Adrenal gland (tissue), 12 donors: ENCODE measurements around the gene PSAPL1. TPM values are rescaled to one million over a fixed set of nuclear protein-coding genes. Genes with fewer than 3 reads are reported as not detected.

Experiments
- DNase-seq, 7 donors: peaks; one replicate each; pipeline ENCODE4 v3.0.0-alpha.2; 2019 to 2020
- H3K27ac ChIP-seq, 5 donors: fragments of 200-600 bp; sonication (generic) in 4 of 5; 1 replicate in 3 of 5; 2 replicates in 2 of 5; pipeline versions ENCODE4 v1.5.1 to v1.8.0; 2016 to 2020; ENCODE audit warnings: mild to moderate bottlenecking in 1 of 5
- H3K27me3 ChIP-seq: fragments of 200-600 bp; 2 replicates; pipeline ENCODE4 v1.8.0; 2021
- H3K36me3 ChIP-seq, 2 donors: fragments of 200-600 bp; replicated peaks in 1 of 2; 1 replicate in 1 of 2; 2 replicates in 1 of 2; pipeline versions ENCODE4 v1.5.1 to v1.8.0; 2018 to 2022
- H3K4me1 ChIP-seq, 2 donors: fragments of 200-600 bp; replicated peaks in 1 of 2; 1 replicate in 1 of 2; 2 replicates in 1 of 2; pipeline versions ENCODE4 v1.5.1 to v1.8.0; 2018 to 2021
- H3K4me3 ChIP-seq, 4 donors: fragments of 200-600 bp; sonication (generic) in 3 of 4; one replicate each; pipeline ENCODE4 v1.5.1; 2016 to 2018
- H3K9me3 ChIP-seq, 3 donors: fragments of 200-600 bp; sonication (generic) in 1 of 3; replicated peaks in 1 of 3; 1 replicate in 2 of 3; 2 replicates in 1 of 3; pipeline versions ENCODE4 v1.5.1 to v1.8.0; 2016 to 2021
- POLR2A ChIP-seq, 2 donors: fragments of 450-650 bp; IDR thresholded peaks; one replicate each; pipeline ENCODE4 v1.6.1; 2017; ENCODE audit warnings: antibody characterized with exemption in 2 of 2, mild to moderate bottlenecking in 2 of 2, moderate library complexity in 1 of 2
- WGBS, 4 donors: extraction: QIAGEN DNeasy Blood & Tissue Kit in 2 of 4; methylation state at CpG; one replicate each; pipeline versions ENCODE4 v1.1.5 to v1.1.7; 2013 to 2017; 5-methylcytosine and 5-hydroxymethylcytosine counted together
- intact Hi-C, 2 donors: fragments of 100-400 bp; cut with DNase I; formaldehyde crosslinking; loops; one replicate each; pipeline versions ENCODE4 v1.14.1 to v1.15.0; 2022 to 2023
- polyA plus RNA-seq, 3 donors: library from polyadenylated mRNA; stranded (reverse); fragments of 200-250 nt in 2 of 3; fragments of 350-450 nt in 1 of 3; fragmentation: Illumina TruSeq in 1 of 3; extraction: RNeasy Lipid Tissue Mini Kit (QIAGEN cat#74804) in 1 of 3; gene quantifications; one replicate each; pipeline ENCODE4 v1.2.3, GENCODE V29; 2013 to 2014
- total RNA-seq, 9 donors: library from RNA; depleted of rRNA in 4 of 9; stranded (reverse); fragments of >200 nt in 4 of 9; fragments of 120-200 nt in 1 of 9; fragmentation: NEBNext Ultra II Directional in 1 of 9; extraction: Animal tissue kit (Norgen Biotek cat#: 25700) in 1 of 9; gene quantifications; one replicate each; pipeline versions ENCODE4 v1.1.0 to v1.2.4, GENCODE V29; 2013 to 2023
- TF ChIP-seq, protein P1 (sequence below), 6 experiments: fragments of 450-650 bp in 4 of 6; fragments of 200-600 bp in 2 of 6; sonication (generic) in 1 of 6; IDR thresholded peaks; 1 replicate in 5 of 6; 2 replicates in 1 of 6; pipeline versions ENCODE4 v1.5.1 to v1.8.0; 2016 to 2021; ENCODE audit warnings: antibody characterized with exemption in 6 of 6, mild to moderate bottlenecking in 2 of 6, moderate library complexity in 1 of 6
- donor health status: healthy with polysubstance abuse.
- donor health status: Bipolar disorder and iron deficiency.
- donor health status: DM: yes; HTN: yes; CAD: no.
- donor health status: DM: no; HTN: no; CAD: no.
- donor health status: DM: no; HTN: no; CAD: no.
- donor health status: DM: yes; HTN: yes; CAD: no.

PSAPL1 gene
- total and polyA plus RNA-seq, 12 donors, result 0.03 to 0.08 TPM; not detected in 10

DNA sequence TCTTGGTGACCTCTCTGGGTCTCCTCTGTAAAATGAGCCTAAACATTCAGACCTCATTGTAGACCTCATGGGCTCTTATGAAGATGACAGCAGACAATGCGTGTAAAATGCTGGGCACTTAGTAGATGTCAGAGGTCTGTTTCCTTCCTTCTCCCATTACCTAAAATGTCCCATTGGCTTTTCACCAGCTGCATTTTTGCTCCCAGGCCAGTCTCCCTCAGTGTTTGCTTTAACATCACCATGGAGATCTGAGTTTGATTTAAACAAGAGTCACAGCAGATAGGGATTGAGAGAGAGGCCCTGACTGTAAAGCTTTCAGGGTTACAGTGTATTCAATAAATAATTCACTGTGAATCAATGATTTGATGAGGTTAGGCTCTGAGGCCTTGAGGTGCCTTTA lies 24.3 kb downstream of the PSAPL1 start:
- Histone ChIP-seq H3K36me3 (no peaks in the 10 kb centered on the region), H3K4me1 (no peaks in the 10 kb centered on the region), H3K27me3 (no peaks in the 10 kb centered on the region), H3K9me3 (peaks cover 0 to 4% (median 0%) of the 10 kb centered on the region in 3 donors), H3K4me3 (no peak overlapping the region), H3K27ac (no peak overlapping the region)
- intact Hi-C loops, result no loop called here
- peak in 1 of 7 donors; percentile 3 for DNase-seq
- TF ChIP-seq, protein P1, sequence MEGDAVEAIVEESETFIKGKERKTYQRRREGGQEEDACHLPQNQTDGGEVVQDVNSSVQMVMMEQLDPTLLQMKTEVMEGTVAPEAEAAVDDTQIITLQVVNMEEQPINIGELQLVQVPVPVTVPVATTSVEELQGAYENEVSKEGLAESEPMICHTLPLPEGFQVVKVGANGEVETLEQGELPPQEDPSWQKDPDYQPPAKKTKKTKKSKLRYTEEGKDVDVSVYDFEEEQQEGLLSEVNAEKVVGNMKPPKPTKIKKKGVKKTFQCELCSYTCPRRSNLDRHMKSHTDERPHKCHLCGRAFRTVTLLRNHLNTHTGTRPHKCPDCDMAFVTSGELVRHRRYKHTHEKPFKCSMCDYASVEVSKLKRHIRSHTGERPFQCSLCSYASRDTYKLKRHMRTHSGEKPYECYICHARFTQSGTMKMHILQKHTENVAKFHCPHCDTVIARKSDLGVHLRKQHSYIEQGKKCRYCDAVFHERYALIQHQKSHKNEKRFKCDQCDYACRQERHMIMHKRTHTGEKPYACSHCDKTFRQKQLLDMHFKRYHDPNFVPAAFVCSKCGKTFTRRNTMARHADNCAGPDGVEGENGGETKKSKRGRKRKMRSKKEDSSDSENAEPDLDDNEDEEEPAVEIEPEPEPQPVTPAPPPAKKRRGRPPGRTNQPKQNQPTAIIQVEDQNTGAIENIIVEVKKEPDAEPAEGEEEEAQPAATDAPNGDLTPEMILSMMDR (IDR thresholded peaks at IDR 0.05), result no peak
- TF ChIP-seq POLR2A (IDR thresholded peaks at IDR 0.05), result no peak
- 59 to 64% (median 60%) methylated on average over 1 of the region's 1 CpG for WGBS, 4 donors

DNA sequence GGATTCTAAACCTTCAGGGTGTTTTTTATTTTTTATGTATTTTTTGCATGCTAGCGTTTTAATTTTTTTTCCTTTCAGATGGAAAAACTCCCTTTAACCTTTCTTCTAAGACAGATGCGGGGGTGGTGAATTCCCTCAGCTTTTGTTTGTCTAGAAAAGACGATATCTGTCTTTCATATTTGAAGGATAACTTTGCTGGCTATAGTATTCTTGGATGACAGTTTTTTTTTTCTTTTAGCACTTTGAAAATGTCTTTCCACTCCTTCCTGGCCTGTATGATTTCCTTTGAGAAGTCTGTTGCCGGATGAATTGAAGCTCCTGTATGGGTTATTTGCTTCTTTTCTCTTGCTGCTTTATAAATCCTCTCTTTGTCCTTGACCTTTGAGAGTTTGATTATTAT lies 26.6 kb downstream of the PSAPL1 start:
- peaks cover 0 to 4% (median 0%) of the 10 kb centered on the region in 3 donors for H3K9me3 ChIP-seq
- WGBS, 4 donors, result 84 to 87% (median 85%) methylated on average over 4 of the region's 4 CpGs
- no peaks in the 10 kb centered on the region for H3K36me3 ChIP-seq
- H3K27me3 ChIP-seq, result no peaks in the 10 kb centered on the region
- TF ChIP-seq, protein P1 (IDR thresholded peaks at IDR 0.05), result no peak
- no peak for TF ChIP-seq POLR2A (IDR thresholded peaks at IDR 0.05)
- DNase-seq, result peak in 1 of 7 donors; percentile 0
- H3K27ac ChIP-seq, result no peak overlapping the region
- no peak overlapping the region for H3K4me3 ChIP-seq
- intact Hi-C loops, result no loop called here
- H3K4me1 ChIP-seq, result no peaks in the 10 kb centered on the region

DNA sequence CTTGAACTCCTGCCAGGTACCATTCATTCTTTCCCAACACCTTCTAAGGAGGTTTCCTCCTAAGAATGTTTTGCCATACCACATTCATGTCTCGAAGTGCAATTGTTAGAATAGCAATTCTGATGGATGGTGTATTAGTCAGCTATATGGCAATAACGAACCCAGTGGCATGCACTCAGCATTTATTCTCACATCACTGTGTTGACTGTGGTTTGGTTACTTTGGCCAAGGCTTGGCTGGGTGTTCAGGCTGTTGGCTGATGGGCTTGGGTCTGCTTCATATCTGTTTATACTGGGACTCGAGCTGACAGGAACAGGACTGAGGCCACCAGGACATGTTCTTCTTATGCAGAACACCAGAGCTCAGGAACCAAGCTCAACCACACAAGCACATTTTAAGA lies 31.7 kb downstream of the PSAPL1 start:
- no peaks in the 10 kb centered on the region for H3K4me1 ChIP-seq
- H3K9me3 ChIP-seq, result peaks cover 0 to 2% (median 0%) of the 10 kb centered on the region in 3 donors
- no peak overlapping the region for H3K27ac ChIP-seq
- TF ChIP-seq, protein P1 (IDR thresholded peaks at IDR 0.05), result no peak
- no peak for TF ChIP-seq POLR2A (IDR thresholded peaks at IDR 0.05)
- no peaks in the 10 kb centered on the region for H3K36me3 ChIP-seq
- intact Hi-C loops, result no loop called here
- no peaks in the 10 kb centered on the region for H3K27me3 ChIP-seq
- peak in 2 of 7 donors; percentile 4 to 17 for DNase-seq
- WGBS, 4 donors, result 46 to 80% (median 68%) methylated on average over 3 of the region's 3 CpGs
- no peak overlapping the region for H3K4me3 ChIP-seq

DNA sequence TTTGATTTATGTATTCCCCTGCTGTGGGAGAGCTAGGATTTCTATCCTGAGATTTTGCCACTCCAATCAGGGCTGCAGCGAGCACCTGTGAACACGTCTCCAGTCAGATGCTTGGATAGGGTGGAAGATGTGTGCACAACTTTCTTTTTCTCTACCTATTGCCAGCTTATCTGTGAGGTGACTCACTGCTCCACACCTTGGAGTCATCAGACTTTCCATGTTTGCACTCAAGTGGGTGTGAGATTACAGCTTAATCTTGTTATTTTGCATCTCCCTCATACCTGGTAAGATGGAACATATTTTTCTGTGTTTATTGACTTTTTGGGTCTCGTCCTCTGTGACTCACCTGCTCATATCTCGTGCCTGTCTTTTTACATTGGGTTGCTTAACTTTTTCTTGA lies 32.2 kb downstream of the PSAPL1 start:
- intact Hi-C loops, result no loop called here
- TF ChIP-seq, protein P1 (IDR thresholded peaks at IDR 0.05), result no peak
- no peak for TF ChIP-seq POLR2A (IDR thresholded peaks at IDR 0.05)
- H3K27me3 ChIP-seq, result no peaks in the 10 kb centered on the region
- H3K27ac ChIP-seq, result no peak overlapping the region
- DNase-seq, result peak in 1 of 7 donors; percentile 10
- H3K9me3 ChIP-seq, result no peaks in the 10 kb centered on the region
- no peaks in the 10 kb centered on the region for H3K4me1 ChIP-seq
- no peaks in the 10 kb centered on the region for H3K36me3 ChIP-seq
- no peak overlapping the region for H3K4me3 ChIP-seq
- WGBS, 4 donors, result 42 to 76% (median 52%) methylated on average over 4 of the region's 4 CpGs
